Central memory CD8-positive, alpha-beta T cell (primary cell): ENCODE data around the gene LPP.

Source experiments
- ATAC-seq: fragments of 150-1000 bp; cut with Tn5 transposase; replicated peaks from 2 replicates; pipeline ENCODE4 v1.10.0; 2022; ENCODE audit warnings: mild to moderate bottlenecking, moderate FRiP score, moderate number of reproducible peaks; ENCODE audit not compliant: poor library complexity, severe bottlenecking; ENCODE audit errors: extremely low read depth
- DNase-seq, 2 donors: peaks; one replicate each; pipeline ENCODE4 v3.0.0; 2021; ENCODE audit warnings: low spot score in 2 of 2
- H3K27ac Mint-ChIP-seq: one replicate; pipeline ENCODE4 v1.8.0; 2022; ENCODE audit warnings: low read depth, mild to moderate bottlenecking, moderate library complexity, mixed read lengths
- H3K27me3 Mint-ChIP-seq: one replicate; pipeline ENCODE4 v1.8.0; 2022; ENCODE audit warnings: mixed read lengths
- H3K36me3 Mint-ChIP-seq: one replicate; pipeline ENCODE4 v1.8.0; 2022; ENCODE audit warnings: mild to moderate bottlenecking, moderate library complexity, mixed read lengths; ENCODE audit not compliant: insufficient read depth
- H3K4me1 Mint-ChIP-seq: one replicate; pipeline ENCODE4 v1.8.0; 2022; ENCODE audit warnings: mixed read lengths
- H3K4me3 Mint-ChIP-seq: one replicate; pipeline ENCODE4 v1.8.0; 2022; ENCODE audit warnings: mild to moderate bottlenecking, moderate library complexity, mixed read lengths
- H3K9me3 Mint-ChIP-seq: one replicate; pipeline ENCODE4 v1.8.0; 2022; ENCODE audit warnings: mixed read lengths

The LPP gene

DNA sequence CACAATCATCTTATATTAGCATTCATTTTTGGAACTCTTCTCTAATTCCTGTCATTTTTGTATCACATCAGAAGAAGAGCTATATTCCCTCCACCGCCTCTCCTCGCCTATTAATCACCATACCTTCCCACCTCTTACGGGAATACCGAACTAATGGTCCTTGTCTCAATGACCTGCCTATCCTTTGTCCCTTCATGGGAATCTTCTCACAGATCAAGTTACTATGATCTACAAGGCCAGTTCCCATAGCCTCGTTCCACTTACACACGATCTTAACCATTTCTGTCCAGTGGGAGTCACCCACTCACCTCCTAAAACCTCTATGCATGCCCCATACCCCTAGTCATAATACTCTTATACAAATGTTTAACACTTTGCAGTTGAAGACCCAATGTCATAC is 675.2 kb downstream of the LPP start:
- Mint-ChIP-seq H3K4me1 (peaks cover 4% of the 10 kb centered on the region), H3K9me3 (no peaks in the 10 kb centered on the region), H3K36me3 (peaks cover 1% of the 10 kb centered on the region), H3K4me3 (no peak overlapping the region), H3K27ac (no peak overlapping the region), H3K27me3 (no peaks in the 10 kb centered on the region)
- ATAC-seq = no peak
- DNase-seq = no peak

DNA sequence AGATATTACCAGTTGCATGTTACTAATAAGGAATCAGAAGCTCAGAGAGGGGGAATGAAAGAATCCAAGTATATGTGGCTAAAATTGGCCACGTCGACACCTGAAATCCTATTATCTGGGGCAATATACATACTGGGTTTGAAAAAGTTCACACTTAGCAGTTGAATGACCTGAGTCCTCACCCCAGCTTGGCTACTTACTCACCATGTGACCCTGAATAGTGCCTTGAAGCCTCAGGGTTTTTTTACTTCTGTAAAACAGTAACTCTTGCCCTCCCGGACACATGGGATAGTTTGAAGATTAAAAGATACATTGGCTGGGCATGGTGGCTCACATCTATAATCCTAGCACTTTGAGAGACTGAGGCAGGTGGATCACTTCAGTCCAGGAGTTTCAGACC is 675.6 kb downstream of the LPP start:
- peaks cover 1% of the 10 kb centered on the region for H3K36me3 Mint-ChIP-seq
- H3K27ac Mint-ChIP-seq = no peak overlapping the region
- H3K9me3 Mint-ChIP-seq = no peaks in the 10 kb centered on the region
- H3K4me3 Mint-ChIP-seq = no peak overlapping the region
- ATAC-seq (no peak), DNase-seq (no peak)
- no peaks in the 10 kb centered on the region for H3K27me3 Mint-ChIP-seq
- peaks cover 8% of the 10 kb centered on the region for H3K4me1 Mint-ChIP-seq

DNA sequence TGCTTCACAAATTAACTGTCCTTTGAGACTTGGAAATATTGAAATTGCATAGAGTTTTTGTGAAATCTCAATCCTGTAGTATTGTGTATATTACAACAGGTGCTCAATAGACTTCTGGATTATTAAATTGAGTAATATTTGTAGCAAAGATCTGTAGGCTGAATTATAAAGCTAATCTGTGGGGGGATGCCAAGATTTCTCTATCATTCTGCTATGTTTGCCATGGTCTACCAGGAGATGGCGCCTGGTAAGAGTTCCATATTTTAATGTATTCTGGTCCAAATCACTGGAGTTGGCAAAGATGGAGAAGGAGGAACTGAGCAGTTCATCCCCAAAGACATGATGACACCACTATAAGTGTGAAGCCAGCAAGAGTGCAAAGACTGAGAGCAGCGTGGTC is 676.9 kb downstream of the LPP start:
- no peaks in the 10 kb centered on the region for H3K36me3 Mint-ChIP-seq
- H3K4me3 Mint-ChIP-seq = no peak overlapping the region
- DNase-seq (no peak), ATAC-seq (no peak)
- H3K27me3 Mint-ChIP-seq = no peaks in the 10 kb centered on the region
- H3K9me3 Mint-ChIP-seq = no peaks in the 10 kb centered on the region
- peaks cover 12% of the 10 kb centered on the region for H3K4me1 Mint-ChIP-seq
- no peak overlapping the region for H3K27ac Mint-ChIP-seq

DNA sequence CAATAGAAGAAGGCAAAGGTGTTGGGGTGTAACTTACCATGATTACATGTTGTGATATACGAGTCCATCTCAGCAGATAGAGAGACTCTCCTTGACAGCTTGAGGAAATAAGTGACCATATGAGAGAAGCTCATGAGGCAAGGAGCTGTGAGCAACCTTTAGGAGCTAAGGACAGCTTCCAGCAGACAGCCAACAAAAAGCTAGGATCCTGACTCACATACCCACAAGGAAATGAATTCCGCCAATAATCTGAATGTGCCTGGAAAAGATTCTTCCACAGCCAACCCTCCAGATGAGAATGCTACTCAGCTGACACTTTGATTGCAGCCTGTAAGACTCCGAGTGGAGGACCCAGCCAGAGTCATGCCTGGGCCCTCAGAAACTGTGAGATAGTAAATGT is 678.2 kb downstream of the LPP start:
- no peak overlapping the region for H3K27ac Mint-ChIP-seq
- peaks cover 12% of the 10 kb centered on the region for H3K4me1 Mint-ChIP-seq
- no peaks in the 10 kb centered on the region for H3K9me3 Mint-ChIP-seq
- no peak overlapping the region for H3K4me3 Mint-ChIP-seq
- no peaks in the 10 kb centered on the region for H3K27me3 Mint-ChIP-seq
- DNase-seq = no peak
- ATAC-seq = no peak
- H3K36me3 Mint-ChIP-seq = no peaks in the 10 kb centered on the region

DNA sequence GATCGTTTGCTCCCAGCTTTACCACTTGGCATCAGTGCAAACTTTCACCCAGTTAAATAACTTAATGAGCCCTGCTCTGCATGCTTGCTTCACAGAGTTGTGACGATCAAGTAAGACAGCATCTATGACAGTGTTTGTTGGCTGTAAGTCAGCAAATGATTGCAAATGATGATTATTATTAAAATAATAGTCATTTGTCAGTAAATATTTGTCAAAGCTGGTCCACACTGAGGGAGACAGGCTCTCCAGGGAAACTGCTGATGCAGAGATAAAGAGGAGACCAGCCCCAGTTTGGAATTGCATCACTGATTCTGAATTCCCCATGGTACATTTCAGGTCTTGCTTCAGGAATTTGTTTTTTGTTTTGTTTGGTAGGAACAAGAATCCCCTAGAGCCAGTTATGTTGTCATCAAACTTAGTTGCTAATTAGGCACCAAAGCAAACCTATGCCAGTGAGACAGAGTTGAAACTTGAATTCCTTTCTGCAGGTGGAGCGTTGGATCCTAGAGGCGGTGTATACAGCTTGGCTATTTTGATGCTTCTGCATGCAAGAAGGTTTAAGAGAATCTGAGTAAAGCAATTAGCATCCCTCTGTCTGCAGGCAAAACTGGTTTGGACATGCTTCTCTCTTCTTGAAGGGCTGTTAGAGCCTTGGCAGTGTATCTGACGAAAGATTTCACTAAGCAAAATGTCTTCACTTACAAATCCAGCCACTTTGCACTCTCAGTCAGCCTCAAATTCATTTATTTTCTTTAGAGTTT is 679.2 kb downstream of the LPP start:
- Mint-ChIP-seq H3K27me3 (no peaks in the 10 kb centered on the region), H3K4me1 (peaks cover 12% of the 10 kb centered on the region), H3K9me3 (no peaks in the 10 kb centered on the region), H3K27ac (no peak overlapping the region), H3K36me3 (no peaks in the 10 kb centered on the region), H3K4me3 (no peak overlapping the region)
- DNase-seq (no peak), ATAC-seq (no peak)

DNA sequence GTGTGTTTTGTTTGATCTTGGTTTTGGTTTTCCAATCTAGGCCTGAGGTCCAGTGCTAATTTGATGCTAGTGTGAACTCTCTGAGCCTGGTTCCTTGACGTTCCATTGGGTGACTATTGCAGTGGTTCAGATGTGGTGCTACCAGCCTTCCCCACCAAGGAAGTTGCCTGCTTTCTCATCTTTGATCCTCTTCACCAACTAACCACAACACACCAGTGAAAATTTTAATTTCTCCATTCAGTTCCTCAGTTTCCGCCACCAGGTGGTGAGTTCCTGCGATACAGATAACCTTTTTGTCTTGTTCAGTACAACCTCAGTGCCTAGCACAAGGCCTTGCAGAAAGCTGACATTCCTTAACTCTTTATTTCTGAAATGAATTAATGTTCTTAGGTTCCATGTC is 680.4 kb downstream of the LPP start:
- no peaks in the 10 kb centered on the region for H3K27me3 Mint-ChIP-seq
- no peak overlapping the region for H3K4me3 Mint-ChIP-seq
- DNase-seq (no peak), ATAC-seq (no peak)
- no peaks in the 10 kb centered on the region for H3K36me3 Mint-ChIP-seq
- H3K4me1 Mint-ChIP-seq = peaks cover 12% of the 10 kb centered on the region
- no peak overlapping the region for H3K27ac Mint-ChIP-seq
- H3K9me3 Mint-ChIP-seq = no peaks in the 10 kb centered on the region

DNA sequence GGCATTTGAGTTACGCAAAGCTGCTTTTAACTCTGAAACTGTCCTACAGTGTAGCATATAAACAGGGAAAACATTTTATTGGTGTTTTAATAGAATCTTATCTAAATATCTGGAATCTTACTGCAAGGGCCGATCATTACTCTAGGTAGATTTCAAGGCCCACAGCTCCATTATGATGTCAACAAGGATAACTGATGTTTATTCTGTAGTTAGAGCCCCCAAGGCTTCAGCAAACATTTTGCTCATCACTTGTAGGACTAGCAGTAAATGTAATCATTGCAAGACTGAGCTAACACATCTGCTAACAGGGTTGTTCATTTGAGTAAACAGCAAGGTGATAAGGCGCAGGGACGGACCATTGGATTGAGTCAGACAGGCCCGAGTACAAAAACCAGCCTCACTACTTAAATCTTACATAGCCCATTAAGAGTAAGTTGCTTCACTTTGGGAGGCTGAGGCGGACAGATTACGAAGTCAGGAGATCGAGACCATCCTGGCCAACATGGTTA is 685.3 kb downstream of the LPP start:
- Mint-ChIP-seq H3K4me3 (no peak overlapping the region), H3K27me3 (no peaks in the 10 kb centered on the region), H3K4me1 (peaks cover 18% of the 10 kb centered on the region), H3K27ac (no peak overlapping the region), H3K9me3 (no peaks in the 10 kb centered on the region), H3K36me3 (peaks cover 4% of the 10 kb centered on the region)
- no peak for DNase-seq
- no peak for ATAC-seq

DNA sequence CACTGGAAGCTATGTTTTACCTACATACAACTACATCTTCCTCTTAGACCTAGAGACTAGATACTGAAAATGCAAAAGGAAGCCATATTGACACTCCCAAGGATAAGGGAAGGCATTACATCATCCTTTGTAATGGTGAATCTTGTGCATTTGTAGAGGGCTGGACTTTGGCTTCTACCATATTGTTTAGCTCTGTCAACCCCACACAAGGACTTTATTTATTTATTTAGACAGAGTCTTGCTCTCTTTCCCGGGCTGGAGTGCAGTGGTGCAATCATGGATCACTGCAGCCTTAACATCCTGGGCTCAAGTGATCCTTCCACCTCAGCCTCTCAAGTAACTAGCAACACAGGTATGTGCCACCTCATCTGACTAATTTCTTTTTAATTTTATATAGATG is 686.3 kb downstream of the LPP start:
- H3K27me3 Mint-ChIP-seq = no peaks in the 10 kb centered on the region
- ATAC-seq = no peak
- H3K4me3 Mint-ChIP-seq = no peak overlapping the region
- H3K9me3 Mint-ChIP-seq = no peaks in the 10 kb centered on the region
- no peak for DNase-seq
- peaks cover 10% of the 10 kb centered on the region for H3K4me1 Mint-ChIP-seq
- H3K27ac Mint-ChIP-seq = no peak overlapping the region
- peaks cover 4% of the 10 kb centered on the region for H3K36me3 Mint-ChIP-seq

DNA sequence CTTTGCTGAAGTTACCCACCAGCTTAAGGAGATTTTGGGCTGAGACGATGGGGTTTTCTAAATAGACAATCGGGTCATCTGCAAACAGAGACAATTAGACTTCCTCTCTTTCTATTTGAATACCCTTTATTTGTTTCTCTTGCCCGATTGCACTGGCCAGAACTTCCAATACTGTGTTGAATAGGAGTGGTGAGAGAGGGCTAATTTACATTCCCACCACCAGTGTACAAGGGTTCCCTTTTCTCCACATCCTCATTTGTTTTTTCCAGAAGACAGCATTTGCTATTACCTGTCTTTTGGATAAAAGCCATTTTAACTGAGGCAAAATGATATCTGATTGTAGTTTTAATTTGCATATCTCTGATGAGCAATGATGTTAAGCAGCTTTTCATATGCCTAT is 687.9 kb downstream of the LPP start:
- DNase-seq (no peak), ATAC-seq (no peak)
- no peak overlapping the region for H3K27ac Mint-ChIP-seq
- H3K4me3 Mint-ChIP-seq = no peak overlapping the region
- H3K36me3 Mint-ChIP-seq = peaks cover 4% of the 10 kb centered on the region
- no peaks in the 10 kb centered on the region for H3K9me3 Mint-ChIP-seq
- H3K27me3 Mint-ChIP-seq = no peaks in the 10 kb centered on the region
- peaks cover 10% of the 10 kb centered on the region for H3K4me1 Mint-ChIP-seq

DNA sequence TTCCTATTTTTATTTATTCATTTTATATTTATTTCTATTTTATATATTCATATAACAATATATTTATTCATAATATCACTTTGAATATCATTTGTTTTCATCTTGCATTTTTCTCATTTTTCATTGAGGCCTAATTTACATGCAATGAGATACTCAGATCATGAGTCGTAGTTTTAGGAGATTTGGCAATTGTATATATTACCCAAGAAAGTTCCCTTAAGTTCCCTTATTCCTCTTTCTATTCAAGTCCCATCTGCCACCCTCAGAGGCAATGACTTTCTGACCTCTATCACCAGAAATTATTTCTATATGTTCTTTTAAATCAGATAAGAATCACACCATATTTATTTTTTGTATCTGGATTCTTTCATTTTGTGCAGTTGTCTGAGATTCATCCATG is 688.7 kb downstream of the LPP start:
- ATAC-seq (no peak), DNase-seq (no peak)
- Mint-ChIP-seq H3K4me1 (peaks cover 10% of the 10 kb centered on the region), H3K27ac (no peak overlapping the region), H3K9me3 (no peaks in the 10 kb centered on the region), H3K27me3 (no peaks in the 10 kb centered on the region), H3K4me3 (no peak overlapping the region), H3K36me3 (peaks cover 4% of the 10 kb centered on the region)

DNA sequence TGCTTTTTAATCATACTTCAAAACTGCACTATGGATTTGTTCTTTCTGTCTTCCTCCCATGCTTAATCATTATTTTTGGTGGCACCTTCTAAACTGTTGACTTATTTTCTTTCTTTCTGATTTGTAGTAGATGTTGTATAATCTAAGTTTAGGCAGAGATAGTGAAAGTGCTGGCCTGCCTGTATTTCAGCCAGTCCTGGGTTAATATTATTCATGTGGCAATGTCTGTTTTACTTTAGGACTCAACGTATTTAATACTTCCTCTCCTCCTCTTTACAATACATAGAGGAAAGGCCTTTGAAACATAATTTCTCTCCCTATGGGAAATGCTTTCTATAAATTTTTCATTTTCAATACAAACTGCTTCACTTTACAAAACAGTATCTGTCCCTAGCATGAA is 690.1 kb downstream of the LPP start:
- Mint-ChIP-seq H3K4me1 (peaks cover 10% of the 10 kb centered on the region), H3K9me3 (no peaks in the 10 kb centered on the region), H3K4me3 (no peak overlapping the region), H3K27ac (no peak overlapping the region), H3K36me3 (peaks cover 4% of the 10 kb centered on the region), H3K27me3 (no peaks in the 10 kb centered on the region)
- no peak for DNase-seq
- ATAC-seq = no peak

DNA sequence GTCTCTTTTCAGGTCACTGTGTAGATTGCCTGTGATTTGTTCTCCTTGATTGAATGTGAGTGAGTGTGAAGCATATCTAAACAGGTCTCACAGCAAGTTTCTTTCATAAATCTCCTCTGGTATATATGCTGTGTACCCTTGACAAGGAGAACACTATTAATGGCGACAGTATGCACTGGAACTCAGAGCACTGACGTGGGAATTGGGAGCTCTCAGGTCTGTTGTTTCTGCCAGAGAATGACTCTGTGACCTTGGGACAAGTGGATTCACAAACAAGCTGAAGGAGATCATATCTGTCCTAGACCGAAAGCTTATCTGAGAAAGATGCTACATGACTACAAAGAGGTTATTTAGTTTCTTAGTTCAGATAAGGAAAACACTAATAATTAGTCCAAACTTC is 691.6 kb downstream of the LPP start:
- Mint-ChIP-seq H3K27me3 (no peaks in the 10 kb centered on the region), H3K36me3 (peaks cover 4% of the 10 kb centered on the region), H3K9me3 (no peaks in the 10 kb centered on the region), H3K4me3 (no peak overlapping the region), H3K27ac (no peak overlapping the region), H3K4me1 (peaks cover 6% of the 10 kb centered on the region)
- DNase-seq = no peak
- ATAC-seq = no peak

DNA sequence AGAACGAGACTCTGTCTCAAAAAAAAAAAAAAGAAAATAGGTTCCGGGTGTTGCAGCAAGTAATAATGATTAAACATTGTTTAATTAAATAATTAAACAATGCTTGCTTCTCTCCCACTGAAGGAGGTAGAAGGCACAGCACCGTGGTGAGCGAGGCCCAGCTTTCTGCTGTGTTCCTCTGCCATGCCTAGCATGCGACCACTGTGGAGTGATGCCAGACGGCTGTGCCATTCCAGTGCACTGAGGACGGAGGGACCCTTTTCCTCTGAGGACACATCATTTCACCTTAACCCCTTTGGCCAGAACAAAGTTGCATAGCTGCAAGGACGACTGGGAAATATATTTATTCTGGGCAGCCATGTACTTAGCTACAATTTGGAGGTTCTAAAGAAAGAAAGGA is 695.0 kb downstream of the LPP start:
- Mint-ChIP-seq H3K27ac (no peak overlapping the region), H3K27me3 (no peaks in the 10 kb centered on the region), H3K4me1 (no peaks in the 10 kb centered on the region), H3K4me3 (no peak overlapping the region), H3K36me3 (peaks cover under 1% of the 10 kb centered on the region), H3K9me3 (no peaks in the 10 kb centered on the region)
- no peak for DNase-seq
- no peak for ATAC-seq
